ENCODE measurements around the gene SLC35B1.

Gene SLC35B1

GRCh38 chr17:49748223-49748622 is 40.5 kb upstream of the SLC35B1 start:
- Histone ChIP-seq H2AFZ (ENCODE audit: insufficient read depth, low read length, poor library complexity) (no peak overlapping the region), H3K4me2 (ENCODE audit: low read length) (no peak overlapping the region), H3K14ac (ENCODE audit: low read length) (no peak overlapping the region), H3K79me1 (ENCODE audit: low read length) (no peaks in the 10 kb centered on the region), H3K36me3 (ENCODE audit: control insufficient read depth in 1 of 2, insufficient read depth in 2 of 2, low read length in 2 of 2) (peaks cover 0 to 2% of the 10 kb centered on the region in 2 experiments), H2BK120ac (ENCODE audit: insufficient read depth, low read length, poor library complexity) (no peak overlapping the region), H3K18ac (ENCODE audit: low read length) (no peak overlapping the region), H3K4me1 (ENCODE audit: control insufficient read depth in 1 of 2, insufficient read depth in 2 of 2, low read length in 2 of 2) (no peaks in the 10 kb centered on the region), H3K4me3 (ENCODE audit: low read depth, low read length) (no peak overlapping the region), H2BK12ac (ENCODE audit: low read length) (no peak overlapping the region), H4K12ac (ENCODE audit: low read depth, low read length) (no peak overlapping the region), H2BK5ac (ENCODE audit: low read depth, low read length, poor library complexity) (no peak overlapping the region), H3K27ac (ENCODE audit: low read depth, low read length) (no peak overlapping the region), H3K23ac (ENCODE audit: low read length) (no peak overlapping the region), H3K9me3 (ENCODE audit: insufficient read depth, low read depth, low read length) (no peaks in the 10 kb centered on the region), H3K27me3 (ENCODE audit: insufficient read depth, low read length) (no peaks in the 10 kb centered on the region), H3K9ac (ENCODE audit: low read length) (no peak overlapping the region), H4K8ac (ENCODE audit: low read depth, low read length) (no peak overlapping the region), H3K4ac (ENCODE audit: low read depth, low read length) (no peak overlapping the region), H3K79me2 (ENCODE audit: control insufficient read depth, insufficient read depth, low read length, poor library complexity) (no peaks in the 10 kb centered on the region), H4K91ac (ENCODE audit: low read depth, low read length) (no peak overlapping the region), H2AK5ac (ENCODE audit: low read length) (no peak overlapping the region)
- no CpG with 5 or more reads among the region's 3 CpGs for WGBS (ENCODE audit: extremely low coverage, insufficient coverage, insufficient read length)
- no peak for DNase-seq

- H4K12ac ChIP-seq (ENCODE audit: low read depth, low read length) = no peak overlapping the region
- H4K91ac ChIP-seq (ENCODE audit: low read depth, low read length) = no peak overlapping the region
- no peak overlapping the region for H3K18ac ChIP-seq (ENCODE audit: low read length)
- H3K4me2 ChIP-seq (ENCODE audit: low read length) = no peak overlapping the region
- no peak for DNase-seq
- no peaks in the 10 kb centered on the region for H3K27me3 ChIP-seq (ENCODE audit: insufficient read depth, low read length)
- H3K4ac ChIP-seq (ENCODE audit: low read depth, low read length) = no peak overlapping the region
- H3K9ac ChIP-seq (ENCODE audit: low read length) = no peak overlapping the region
- no peaks in the 10 kb centered on the region for H3K79me1 ChIP-seq (ENCODE audit: low read length)
- peaks cover 0 to 2% of the 10 kb centered on the region in 2 experiments for H3K36me3 ChIP-seq (ENCODE audit: control insufficient read depth in 1 of 2, insufficient read depth in 2 of 2, low read length in 2 of 2)
- no peak overlapping the region for H3K27ac ChIP-seq (ENCODE audit: low read depth, low read length)
- H3K14ac ChIP-seq (ENCODE audit: low read length) = no peak overlapping the region
- WGBS (ENCODE audit: extremely low coverage, insufficient coverage, insufficient read length) = no CpG with 5 or more reads among the region's 1 CpG
- H2BK12ac ChIP-seq (ENCODE audit: low read length) = no peak overlapping the region
- H3K79me2 ChIP-seq (ENCODE audit: control insufficient read depth, insufficient read depth, low read length, poor library complexity) = no peaks in the 10 kb centered on the region
- no peaks in the 10 kb centered on the region for H3K9me3 ChIP-seq (ENCODE audit: insufficient read depth, low read depth, low read length)
- H2AK5ac ChIP-seq (ENCODE audit: low read length) = no peak overlapping the region
- no peak overlapping the region for H2BK120ac ChIP-seq (ENCODE audit: insufficient read depth, low read length, poor library complexity)
- H4K8ac ChIP-seq (ENCODE audit: low read depth, low read length) = no peak overlapping the region
- H3K4me1 ChIP-seq (ENCODE audit: control insufficient read depth in 1 of 2, insufficient read depth in 2 of 2, low read length in 2 of 2) = no peaks in the 10 kb centered on the region
- H3K4me3 ChIP-seq (ENCODE audit: low read depth, low read length) = no peak overlapping the region
- no peak overlapping the region for H2AFZ ChIP-seq (ENCODE audit: insufficient read depth, low read length, poor library complexity)
- no peak overlapping the region for H2BK5ac ChIP-seq (ENCODE audit: low read depth, low read length, poor library complexity)
- H3K23ac ChIP-seq (ENCODE audit: low read length) = no peak overlapping the region
Measured at GRCh38 chr17:49747632-49748031, 39.9 kb upstream of the SLC35B1 start.

- Histone ChIP-seq H3K4me2 (ENCODE audit: low read length) (no peak overlapping the region), H3K23ac (ENCODE audit: low read length) (no peak overlapping the region), H3K9me3 (ENCODE audit: insufficient read depth, low read depth, low read length) (no peaks in the 10 kb centered on the region), H4K12ac (ENCODE audit: low read depth, low read length) (no peak overlapping the region), H3K27me3 (ENCODE audit: insufficient read depth, low read length) (no peaks in the 10 kb centered on the region), H2BK12ac (ENCODE audit: low read length) (no peak overlapping the region), H3K4me3 (ENCODE audit: low read depth, low read length) (no peak overlapping the region), H3K4ac (ENCODE audit: low read depth, low read length) (no peak overlapping the region), H3K36me3 (ENCODE audit: control insufficient read depth in 1 of 2, insufficient read depth in 2 of 2, low read length in 2 of 2) (peaks cover 0 to 2% of the 10 kb centered on the region in 2 experiments), H2AK5ac (ENCODE audit: low read length) (no peak overlapping the region), H3K14ac (ENCODE audit: low read length) (no peak overlapping the region), H3K18ac (ENCODE audit: low read length) (no peak overlapping the region), H3K9ac (ENCODE audit: low read length) (no peak overlapping the region), H3K27ac (ENCODE audit: low read depth, low read length) (no peak overlapping the region), H3K79me1 (ENCODE audit: low read length) (no peaks in the 10 kb centered on the region), H2AFZ (ENCODE audit: insufficient read depth, low read length, poor library complexity) (no peak overlapping the region), H3K79me2 (ENCODE audit: control insufficient read depth, insufficient read depth, low read length, poor library complexity) (no peaks in the 10 kb centered on the region), H2BK5ac (ENCODE audit: low read depth, low read length, poor library complexity) (no peak overlapping the region), H2BK120ac (ENCODE audit: insufficient read depth, low read length, poor library complexity) (no peak overlapping the region), H4K91ac (ENCODE audit: low read depth, low read length) (no peak overlapping the region), H3K4me1 (ENCODE audit: control insufficient read depth in 1 of 2, insufficient read depth in 2 of 2, low read length in 2 of 2) (no peaks in the 10 kb centered on the region), H4K8ac (ENCODE audit: low read depth, low read length) (no peak overlapping the region)
- no peak for DNase-seq
- WGBS (ENCODE audit: extremely low coverage, insufficient coverage, insufficient read length) = no CpG with 5 or more reads among the region's 5 CpGs
Measured at GRCh38 chr17:49746791-49747490, 39.2 kb upstream of the SLC35B1 start.

GRCh38 chr17:49745175-49746139 is 37.7 kb upstream of the SLC35B1 start:
- H4K12ac ChIP-seq (ENCODE audit: low read depth, low read length) = no peak overlapping the region
- H4K91ac ChIP-seq (ENCODE audit: low read depth, low read length) = no peak overlapping the region
- H2BK120ac ChIP-seq (ENCODE audit: insufficient read depth, low read length, poor library complexity) = no peak overlapping the region
- H3K9ac ChIP-seq (ENCODE audit: low read length) = no peak overlapping the region
- H3K79me2 ChIP-seq (ENCODE audit: control insufficient read depth, insufficient read depth, low read length, poor library complexity) = no peaks in the 10 kb centered on the region
- no peak overlapping the region for H3K4me3 ChIP-seq (ENCODE audit: low read depth, low read length)
- no peak overlapping the region for H2AK5ac ChIP-seq (ENCODE audit: low read length)
- no peak overlapping the region for H2BK12ac ChIP-seq (ENCODE audit: low read length)
- no CpG with 5 or more reads among the region's 1 CpG for WGBS (ENCODE audit: extremely low coverage, insufficient coverage, insufficient read length)
- H3K4ac ChIP-seq (ENCODE audit: low read depth, low read length) = no peak overlapping the region
- H3K9me3 ChIP-seq (ENCODE audit: insufficient read depth, low read depth, low read length) = no peaks in the 10 kb centered on the region
- H3K4me2 ChIP-seq (ENCODE audit: low read length) = no peak overlapping the region
- no peak overlapping the region for H3K27ac ChIP-seq (ENCODE audit: low read depth, low read length)
- H3K36me3 ChIP-seq (ENCODE audit: control insufficient read depth in 1 of 2, insufficient read depth in 2 of 2, low read length in 2 of 2) = peaks cover 0 to 2% of the 10 kb centered on the region in 2 experiments
- H3K23ac ChIP-seq (ENCODE audit: low read length) = no peak overlapping the region
- no peak for DNase-seq
- H3K14ac ChIP-seq (ENCODE audit: low read length) = no peak overlapping the region
- H3K27me3 ChIP-seq (ENCODE audit: insufficient read depth, low read length) = no peaks in the 10 kb centered on the region
- H2AFZ ChIP-seq (ENCODE audit: insufficient read depth, low read length, poor library complexity) = no peak overlapping the region
- H2BK5ac ChIP-seq (ENCODE audit: low read depth, low read length, poor library complexity) = no peak overlapping the region
- H3K79me1 ChIP-seq (ENCODE audit: low read length) = no peaks in the 10 kb centered on the region
- no peaks in the 10 kb centered on the region for H3K4me1 ChIP-seq (ENCODE audit: control insufficient read depth in 1 of 2, insufficient read depth in 2 of 2, low read length in 2 of 2)
- H4K8ac ChIP-seq (ENCODE audit: low read depth, low read length) = no peak overlapping the region
- H3K18ac ChIP-seq (ENCODE audit: low read length) = no peak overlapping the region
